HG03520 (cell line): ENCODE results near the gene CNTNAP2.
"Not testable (repeated sequence)": the region's sequence is repeated elsewhere in the genome, so short reads cannot be mapped to it uniquely, and the experiment has no call there.

Experiments used
- ATAC-seq: cut with Tn5 transposase; IDR thresholded peaks from one replicate; pipeline ENCODE4 v1.9.1; 2021; ENCODE audit warnings: mild to moderate bottlenecking, moderate library complexity; ENCODE audit not compliant: unreplicated experiment

CNTNAP2 gene

GRCh38 chr7:146146831-146147486 lies 30.4 kb downstream of the CNTNAP2 start:
- ATAC-seq: no peak

GRCh38 chr7:146150153-146150552 lies 33.6 kb downstream of the CNTNAP2 start:
- ATAC-seq: no peak

GRCh38 chr7:146172112-146172511 lies 55.5 kb downstream of the CNTNAP2 start:
- no peak for ATAC-seq

GRCh38 chr7:146175716-146176115 lies 59.1 kb downstream of the CNTNAP2 start:
- ATAC-seq: no peak

- no peak for ATAC-seq
Measured at GRCh38 chr7:146176860-146177259, 60.3 kb downstream of the CNTNAP2 start.

GRCh38 chr7:146177301-146177700 lies 60.7 kb downstream of the CNTNAP2 start:
- ATAC-seq: no peak

- no peak for ATAC-seq
Measured at GRCh38 chr7:146185844-146186243, 69.2 kb downstream of the CNTNAP2 start.

- not testable (repeated sequence) for ATAC-seq
Measured at GRCh38 chr7:146191428-146191827, 74.8 kb downstream of the CNTNAP2 start.

GRCh38 chr7:146201945-146202344 lies 85.3 kb downstream of the CNTNAP2 start:
- no peak for ATAC-seq

- no peak for ATAC-seq
Measured at GRCh38 chr7:146206270-146206669, 89.7 kb downstream of the CNTNAP2 start.

- no peak for ATAC-seq
Measured at GRCh38 chr7:146208492-146208891, 91.9 kb downstream of the CNTNAP2 start.

- ATAC-seq: no peak
Measured at GRCh38 chr7:146214842-146215241, 98.2 kb downstream of the CNTNAP2 start.

- ATAC-seq: no peak
Measured at GRCh38 chr7:146216396-146217041, 99.9 kb downstream of the CNTNAP2 start.

GRCh38 chr7:146223851-146224250 lies 107.2 kb downstream of the CNTNAP2 start:
- no peak for ATAC-seq

- ATAC-seq: no peak
Measured at GRCh38 chr7:146232604-146233003, 116.0 kb downstream of the CNTNAP2 start.

- ATAC-seq: no peak
Measured at GRCh38 chr7:146235195-146235594, 118.6 kb downstream of the CNTNAP2 start.

- no peak for ATAC-seq
Measured at GRCh38 chr7:146242661-146243060, 126.1 kb downstream of the CNTNAP2 start.

GRCh38 chr7:146247991-146248390 lies 131.4 kb downstream of the CNTNAP2 start:
- not testable (repeated sequence) for ATAC-seq

GRCh38 chr7:146248744-146249143 lies 132.1 kb downstream of the CNTNAP2 start:
- ATAC-seq: not testable (repeated sequence)

- ATAC-seq: no peak
Measured at GRCh38 chr7:146249272-146249671, 132.7 kb downstream of the CNTNAP2 start.

GRCh38 chr7:146255609-146256008 lies 139.0 kb downstream of the CNTNAP2 start:
- ATAC-seq: no peak

- ATAC-seq: no peak
Measured at GRCh38 chr7:146262527-146262926, 145.9 kb downstream of the CNTNAP2 start.

GRCh38 chr7:146276888-146277287 lies 160.3 kb downstream of the CNTNAP2 start:
- no peak for ATAC-seq
